HG03097 (cell line): ENCODE measurements around the gene CLCN2.
A peak's percentile ranks its signal among the peaks of the same experiment; 100 is the strongest.

Experiments used
- ATAC-seq: cut with Tn5 transposase; IDR thresholded peaks from one replicate; pipeline ENCODE4 v1.9.1; 2021; ENCODE audit not compliant: unreplicated experiment, low FRiP score

The CLCN2 gene

DNA sequence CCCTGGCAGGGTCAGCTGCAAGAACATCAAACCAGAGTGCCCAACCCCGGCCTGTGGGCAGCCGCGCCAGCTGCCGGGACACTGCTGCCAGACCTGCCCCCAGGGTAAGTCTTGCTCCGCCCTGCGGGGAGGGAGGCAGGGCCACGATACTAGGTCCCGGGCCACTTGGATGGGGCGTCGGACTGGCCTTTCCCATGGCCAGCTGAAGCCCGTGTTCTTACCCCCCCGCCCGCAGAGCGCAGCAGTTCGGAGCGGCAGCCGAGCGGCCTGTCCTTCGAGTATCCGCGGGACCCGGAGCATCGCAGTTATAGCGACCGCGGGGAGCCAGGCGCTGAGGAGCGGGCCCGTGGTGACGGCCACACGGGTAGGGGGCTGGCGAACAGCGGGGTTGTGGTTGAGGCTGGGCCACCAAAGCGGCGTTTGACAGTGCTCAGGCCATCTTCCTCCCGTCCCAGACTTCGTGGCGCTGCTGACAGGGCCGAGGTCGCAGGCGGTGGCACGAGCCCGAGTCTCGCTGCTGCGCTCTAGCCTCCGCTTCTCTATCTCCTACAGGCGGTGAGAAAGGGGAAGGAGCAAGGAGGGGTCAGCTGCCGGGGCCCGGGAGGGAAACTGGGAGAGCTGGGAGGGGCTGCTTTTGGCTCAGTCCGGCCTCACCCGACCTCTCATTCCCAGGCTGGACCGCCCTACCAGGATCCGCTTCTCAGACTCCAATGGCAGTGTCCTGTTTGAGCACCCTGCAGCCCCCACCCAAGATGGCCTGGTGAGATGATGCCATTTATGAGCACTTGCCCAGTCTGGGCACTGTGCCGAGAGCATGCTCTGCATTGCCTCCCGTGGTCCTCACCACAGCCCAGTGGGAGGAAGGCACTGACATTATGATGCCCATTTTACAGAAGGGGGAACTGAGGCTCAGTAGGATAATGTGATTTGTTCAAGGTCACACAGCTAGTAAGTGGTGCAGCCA lies 20.1 kb upstream of the CLCN2 start:
- ATAC-seq, result no peak

DNA sequence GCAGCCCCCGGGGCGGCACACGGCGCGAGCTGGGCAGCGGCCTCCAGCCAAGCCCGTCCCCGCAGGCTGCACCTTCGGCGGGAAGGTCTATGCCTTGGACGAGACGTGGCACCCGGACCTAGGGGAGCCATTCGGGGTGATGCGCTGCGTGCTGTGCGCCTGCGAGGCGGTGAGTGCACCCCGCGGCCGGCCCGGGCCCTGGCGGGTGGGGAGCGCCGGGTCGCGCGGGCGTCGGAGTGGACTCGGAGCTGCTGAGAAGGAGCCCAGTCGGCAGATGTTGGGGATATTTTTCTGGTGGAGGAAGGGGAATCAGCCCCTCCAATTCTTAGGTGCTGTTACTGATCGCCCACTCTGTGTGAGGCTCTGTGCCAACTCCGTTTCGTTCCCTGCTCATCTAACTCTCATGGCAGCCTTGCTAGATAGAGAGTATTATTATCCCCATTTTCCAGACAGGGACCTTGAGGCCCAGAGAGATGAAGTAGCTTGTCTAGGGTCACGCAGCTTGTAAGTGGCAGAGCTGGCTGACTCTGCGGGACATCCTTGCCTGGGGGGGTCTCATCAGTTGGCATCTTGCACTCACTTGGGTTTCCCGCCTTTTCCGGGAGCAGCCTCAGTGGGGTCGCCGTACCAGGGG lies 19.3 kb upstream of the CLCN2 start:
- ATAC-seq, result no peak

DNA sequence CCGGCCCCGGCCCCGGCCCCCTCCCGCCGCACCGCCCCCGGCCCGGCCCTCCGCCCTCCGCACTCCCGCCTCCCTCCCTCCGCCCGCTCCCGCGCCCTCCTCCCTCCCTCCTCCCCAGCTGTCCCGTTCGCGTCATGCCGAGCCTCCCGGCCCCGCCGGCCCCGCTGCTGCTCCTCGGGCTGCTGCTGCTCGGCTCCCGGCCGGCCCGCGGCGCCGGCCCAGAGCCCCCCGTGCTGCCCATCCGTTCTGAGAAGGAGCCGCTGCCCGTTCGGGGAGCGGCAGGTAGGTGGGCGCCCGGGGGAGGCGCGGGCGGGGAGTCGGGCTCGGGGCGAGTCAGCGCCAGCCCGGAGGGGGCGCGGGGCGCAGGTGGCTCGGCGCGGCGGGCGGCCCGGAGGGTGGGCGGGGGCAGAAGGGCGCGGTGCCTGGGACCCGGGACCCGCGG lies 18.8 kb upstream of the CLCN2 start:
- ATAC-seq, result no peak

DNA sequence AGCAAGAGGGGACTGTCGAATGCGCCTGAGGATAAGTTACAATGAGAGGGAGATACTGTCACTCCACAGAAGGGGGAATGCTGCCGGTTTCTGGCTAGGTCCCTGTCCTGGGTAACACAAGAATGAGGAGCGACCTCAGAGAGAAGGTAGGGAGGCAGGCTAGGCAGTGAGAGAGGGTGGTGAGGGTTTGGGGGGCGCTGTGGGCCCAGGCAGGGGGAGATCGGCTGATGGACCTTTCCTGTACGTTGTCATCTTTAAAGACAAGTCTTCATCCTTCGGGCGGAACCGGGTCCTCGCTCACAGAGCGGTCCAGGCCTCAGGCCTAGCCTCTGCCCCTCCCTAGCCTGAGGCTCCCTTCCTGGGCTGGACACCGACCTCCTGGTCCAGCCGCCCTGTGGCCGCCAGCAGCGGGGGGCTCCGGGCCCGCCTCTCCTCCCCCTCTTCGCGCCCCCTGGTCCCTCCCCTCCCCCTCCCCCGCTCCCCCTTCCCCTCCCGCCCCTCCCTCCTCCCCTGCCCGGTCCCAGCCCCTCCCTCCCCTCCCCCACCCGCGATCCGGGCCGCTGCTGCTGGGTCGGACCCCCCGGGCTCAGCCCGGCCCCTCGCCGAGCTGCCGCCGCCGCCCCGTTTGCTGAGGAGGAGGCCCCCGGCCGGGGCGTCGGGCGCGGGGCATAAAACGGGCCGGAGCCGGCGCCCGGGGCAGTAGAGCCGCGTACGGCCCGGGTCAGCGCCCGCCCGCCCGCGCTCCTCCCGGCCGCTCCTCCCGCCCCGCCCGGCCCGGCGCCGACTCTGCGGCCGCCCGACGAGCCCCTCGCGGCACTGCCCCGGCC lies 18.2 kb upstream of the CLCN2 start, which contains the start of gene CHRD:
TSS of gene CHRD (plus strand) at position 697 of the 827 bp plus-strand sequence. CDS start 265 bp downstream, outside the sequence.
- ATAC-seq, result no peak

GRCh38 chr3:184378651-184379357 lies 17.4 kb upstream of the CLCN2 start:
- ATAC-seq, result no peak

DNA sequence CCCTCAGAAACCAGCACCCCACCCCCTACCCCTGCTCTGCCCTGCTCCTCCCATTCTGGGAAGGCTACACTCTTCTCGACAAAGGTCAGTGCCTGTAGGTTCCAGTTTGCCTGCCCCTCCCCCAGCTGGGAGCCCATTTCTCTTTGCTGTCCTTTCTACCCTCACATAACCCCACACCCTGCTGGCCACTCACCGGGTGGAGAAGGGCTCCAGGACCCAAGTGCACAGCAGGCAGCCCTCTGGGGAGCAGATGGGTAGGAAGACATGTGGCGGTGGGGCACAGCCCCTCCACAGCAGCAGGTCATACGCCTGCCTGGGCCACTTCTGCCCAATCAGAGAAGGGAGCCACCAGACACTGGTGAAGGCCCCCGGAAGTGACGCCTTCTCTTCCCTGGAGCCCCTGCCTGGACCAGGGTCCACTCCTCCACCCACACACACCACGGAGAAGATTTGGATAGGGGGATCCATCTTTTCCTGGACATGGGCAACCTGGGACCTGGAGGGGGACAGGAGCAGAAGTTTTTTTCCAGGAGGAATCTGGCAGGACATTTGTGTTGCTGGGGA lies 16.6 kb upstream of the CLCN2 start, which contains the start of gene THPO:
TSS of gene THPO (minus strand) at position 326 of the 564 bp plus-strand sequence. CDS start 1,948 bp downstream, outside the sequence.
- no peak for ATAC-seq

- ATAC-seq, result no peak
Measured at GRCh38 chr3:184377374-184377773, 16.0 kb upstream of the CLCN2 start.

DNA sequence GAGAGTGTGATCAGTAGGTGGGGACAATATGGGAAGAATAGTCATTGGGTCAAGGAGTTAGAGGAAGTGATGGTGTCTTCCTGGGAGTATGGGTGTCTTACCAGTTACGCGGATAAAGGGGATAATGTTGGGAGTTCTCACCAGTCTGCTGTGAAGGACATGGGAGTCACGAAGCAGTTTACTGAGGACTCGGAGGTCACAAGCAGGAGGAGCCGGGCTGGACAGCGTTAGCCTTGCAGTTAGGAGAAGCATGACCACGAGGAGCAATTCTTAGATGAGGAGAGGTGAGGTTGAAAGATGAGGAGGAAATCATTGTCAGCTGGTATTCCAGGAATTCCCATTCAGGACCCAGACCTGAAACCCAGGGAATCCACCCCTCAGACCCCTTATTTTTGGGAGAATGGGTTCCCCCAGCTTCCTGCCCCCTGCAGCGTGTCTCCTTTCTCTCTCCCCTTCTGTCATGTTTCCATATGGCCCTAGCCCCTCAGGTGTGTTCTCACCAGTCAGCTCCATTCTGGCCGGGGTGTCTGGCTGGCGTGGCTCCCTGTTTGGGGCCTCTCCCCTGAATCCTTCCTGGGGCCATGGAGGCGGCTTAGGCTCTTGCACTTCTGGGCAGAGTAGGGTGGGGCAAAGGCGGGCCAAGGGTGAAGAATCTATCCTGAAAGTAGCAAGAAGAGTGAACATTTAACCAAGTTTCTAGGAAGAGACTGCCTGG lies 14.5 kb upstream of the CLCN2 start:
- no peak for ATAC-seq

DNA sequence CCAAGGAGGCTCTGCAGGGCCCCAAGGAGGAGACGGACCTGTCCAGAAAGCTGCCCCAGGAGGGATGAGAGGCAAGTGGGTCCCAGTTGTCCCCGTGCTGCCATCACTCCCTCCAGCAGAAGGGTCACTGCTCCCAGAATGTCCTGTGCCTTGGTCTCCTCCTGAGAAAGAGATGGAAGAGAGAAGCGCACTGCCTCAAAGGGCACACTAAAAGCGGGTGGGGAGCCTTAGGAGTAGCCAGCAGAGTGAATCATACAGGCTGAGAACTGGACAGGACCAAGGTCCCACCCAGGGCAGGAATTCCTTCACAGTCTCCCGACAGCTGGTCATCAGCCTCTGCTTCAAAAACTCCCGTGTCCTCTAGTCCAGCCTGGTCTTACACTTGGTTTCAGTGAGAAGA lies 12.0 kb upstream of the CLCN2 start:
- no peak for ATAC-seq

DNA sequence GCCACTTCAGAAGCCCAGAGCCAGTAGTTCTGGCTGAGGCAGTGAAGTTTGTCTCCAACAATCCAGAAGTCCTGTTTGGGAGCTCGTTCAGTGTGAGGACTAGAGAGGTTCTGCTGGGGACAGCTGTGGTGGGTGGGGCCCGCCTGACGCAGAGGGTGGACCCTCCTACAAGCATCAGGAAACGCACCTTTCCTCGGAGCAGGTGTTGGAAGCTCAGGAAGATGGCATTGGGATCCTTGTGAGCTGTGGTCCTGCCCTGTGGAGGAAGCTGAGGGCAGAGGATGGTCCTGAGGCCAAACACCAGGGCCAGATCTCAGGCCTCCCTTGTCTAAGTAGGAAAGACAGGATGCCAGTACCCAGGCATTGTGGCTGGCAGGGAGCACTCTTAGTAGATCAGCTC lies 11.5 kb upstream of the CLCN2 start:
- ATAC-seq, result no peak

DNA sequence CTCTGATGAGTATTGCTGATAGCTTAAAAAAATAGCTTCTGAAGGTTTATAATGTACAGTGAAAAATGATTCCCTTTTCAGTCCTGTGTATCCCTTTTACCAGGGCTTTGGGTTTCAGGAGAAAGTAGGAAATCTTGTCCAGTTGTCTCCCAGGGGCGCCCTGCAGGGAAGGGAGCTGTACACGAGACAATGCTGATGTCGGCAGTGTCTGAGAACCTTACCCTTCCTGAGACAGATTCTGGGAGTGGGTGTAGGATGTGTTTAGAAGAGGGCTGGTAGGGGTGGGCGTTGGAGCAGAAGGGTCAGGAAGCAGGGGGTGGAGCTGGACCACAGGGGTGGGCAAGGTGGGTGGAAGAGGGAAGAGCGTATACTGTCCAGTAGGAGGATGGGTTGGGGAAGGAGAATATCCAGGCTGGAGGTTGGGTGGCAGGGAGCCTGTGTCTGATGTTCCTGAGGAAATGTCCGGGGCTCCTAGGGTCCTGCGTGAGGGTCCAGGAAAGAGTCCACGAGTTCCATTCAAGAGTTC lies 11.0 kb upstream of the CLCN2 start:
- no peak for ATAC-seq

DNA sequence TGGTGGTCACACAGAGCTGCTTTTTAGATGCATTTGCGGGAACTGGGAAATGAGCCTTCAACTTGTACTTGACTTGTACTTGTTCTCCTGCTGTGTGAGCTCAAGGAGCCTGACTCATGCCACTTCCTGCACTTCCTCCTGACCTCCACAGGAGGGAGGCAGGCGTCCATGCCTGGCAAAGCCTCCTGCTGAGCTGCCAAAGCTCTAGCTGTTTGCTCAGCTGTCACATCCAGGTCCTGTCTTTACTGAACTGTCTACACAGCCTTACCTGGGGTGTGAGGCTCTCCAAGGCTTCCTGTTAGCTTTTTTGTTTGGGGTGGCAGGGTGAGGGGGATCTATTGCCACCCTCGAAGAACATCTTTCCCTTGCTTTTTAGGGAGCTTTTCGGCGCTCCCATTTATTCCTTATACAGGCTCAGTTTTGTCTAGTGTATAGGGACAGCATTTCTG lies 10.2 kb upstream of the CLCN2 start:
- ATAC-seq, result peak; percentile 74

- no peak for ATAC-seq
Measured at GRCh38 chr3:184368586-184369183, 7.3 kb upstream of the CLCN2 start.

GRCh38 chr3:184368116-184368515 lies 6.7 kb upstream of the CLCN2 start:
- ATAC-seq, result no peak

GRCh38 chr3:184366619-184367289 lies 5.3 kb upstream of the CLCN2 start:
- ATAC-seq, result no peak

DNA sequence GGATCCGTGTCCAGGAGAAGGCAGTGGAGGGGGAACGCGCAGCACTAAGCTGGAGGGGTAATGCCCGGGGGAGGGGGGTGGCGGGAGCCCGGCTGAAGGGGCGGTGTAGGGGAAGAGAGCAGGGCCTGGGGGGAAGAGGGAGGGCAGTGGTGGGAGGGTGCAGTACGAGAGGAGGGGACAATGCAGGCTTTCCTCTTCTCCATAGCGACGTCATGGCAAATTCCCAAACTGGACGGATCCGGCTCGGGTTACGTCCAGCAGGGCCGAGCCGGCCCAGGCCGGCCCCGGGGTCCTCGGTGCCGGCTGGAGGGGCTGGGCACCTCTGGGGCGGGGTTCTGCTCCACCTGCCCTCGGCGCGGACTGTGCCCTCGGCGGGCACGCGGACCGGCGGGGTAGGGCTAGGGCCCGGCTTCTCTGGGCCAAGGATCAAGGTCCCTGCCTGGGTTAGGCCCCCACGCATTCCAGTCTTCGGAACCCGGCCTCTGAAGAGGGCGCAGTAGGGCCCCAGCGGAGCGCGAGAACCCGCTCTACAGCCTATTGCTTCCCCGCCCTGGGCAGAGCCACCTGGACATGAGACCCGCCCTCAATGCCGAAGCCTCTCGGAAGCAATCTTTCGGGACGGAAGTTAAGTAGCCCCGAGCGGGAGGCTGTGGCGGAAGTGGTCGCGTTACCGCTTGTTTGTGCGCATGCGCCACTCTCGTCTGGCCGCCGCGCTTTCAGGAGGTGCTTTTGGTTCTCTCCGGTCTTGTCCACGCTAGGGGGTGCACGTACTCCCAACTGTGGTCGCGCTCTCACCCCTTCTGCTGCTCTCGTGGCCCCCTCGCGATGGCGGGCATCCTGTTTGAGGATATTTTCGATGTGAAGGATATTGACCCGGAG lies 1.5 kb upstream of the CLCN2 start:
- peak; percentile 81 for ATAC-seq
